Activated naive CD4-positive, alpha-beta T cell treated with Interleukin-2 at 50 U/mL for 16 hours (primary cell): ENCODE results near the gene RAP1B.
A peak's percentile ranks its signal among the peaks of the same experiment; 100 is the strongest.
"Not testable (repeated sequence)": the region's sequence is repeated elsewhere in the genome, so short reads cannot be mapped to it uniquely, and the experiment has no call there.

Experiments
- DNase-seq: peaks from one replicate; pipeline ENCODE4 v3.0.0-alpha.2; 2020

RAP1B gene

DNA sequence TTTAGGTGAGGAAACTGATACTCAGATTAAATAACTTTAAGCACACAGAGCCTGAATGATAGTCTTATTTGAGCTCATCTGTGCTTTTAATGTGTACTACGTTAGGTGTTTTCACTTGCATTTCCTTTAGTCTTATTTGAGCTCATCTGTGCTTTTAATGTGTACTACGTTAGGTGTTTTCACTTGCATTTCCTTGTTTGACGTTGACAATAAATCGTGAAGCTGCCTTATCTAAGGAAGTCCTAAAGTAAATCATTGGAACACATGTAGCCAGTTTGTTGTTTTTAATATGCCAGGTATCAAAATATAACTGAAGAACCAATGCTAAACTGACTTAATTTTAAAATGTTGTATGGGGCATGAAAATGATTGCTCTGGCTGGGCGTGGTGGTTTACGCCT, 2.0 kb downstream of the RAP1B start:
- no peak for DNase-seq

- DNase-seq: peak; percentile 60
Observed at GRCh38 chr12:68613209-68613904, 2.7 kb downstream of the RAP1B start.

DNA sequence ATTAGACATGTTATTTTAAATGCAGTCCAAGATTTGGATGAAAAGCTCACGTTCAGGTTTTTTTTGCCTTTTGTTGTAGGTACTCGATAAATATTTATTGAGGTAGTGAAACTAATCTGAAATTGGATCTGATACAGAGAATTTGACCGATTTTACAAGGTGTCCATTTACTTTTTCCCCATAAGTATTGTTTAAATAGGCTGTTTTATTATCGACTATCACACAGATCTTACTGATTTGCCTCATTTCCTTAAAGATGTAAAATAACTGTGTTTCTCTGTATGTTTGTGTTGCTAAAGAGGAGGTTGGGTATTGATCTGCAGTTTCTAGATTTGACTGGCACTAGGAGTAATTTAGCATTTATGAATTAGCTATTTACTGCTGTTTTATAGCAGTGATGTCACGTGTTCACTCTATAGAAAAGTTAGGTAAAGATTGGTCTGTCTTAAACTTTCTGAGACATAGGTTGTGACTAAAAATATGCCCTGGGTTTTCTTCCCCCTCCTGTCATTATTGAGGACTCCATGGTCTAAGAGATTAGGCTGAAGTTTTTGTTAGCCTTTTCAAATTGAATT, 3.5 kb downstream of the RAP1B start:
- DNase-seq: no peak

- no peak for DNase-seq
Observed at GRCh38 chr12:68614769-68615168, 4.1 kb downstream of the RAP1B start.

GRCh38 chr12:68617160-68617926, 6.6 kb downstream of the RAP1B start:
- no peak for DNase-seq

DNA sequence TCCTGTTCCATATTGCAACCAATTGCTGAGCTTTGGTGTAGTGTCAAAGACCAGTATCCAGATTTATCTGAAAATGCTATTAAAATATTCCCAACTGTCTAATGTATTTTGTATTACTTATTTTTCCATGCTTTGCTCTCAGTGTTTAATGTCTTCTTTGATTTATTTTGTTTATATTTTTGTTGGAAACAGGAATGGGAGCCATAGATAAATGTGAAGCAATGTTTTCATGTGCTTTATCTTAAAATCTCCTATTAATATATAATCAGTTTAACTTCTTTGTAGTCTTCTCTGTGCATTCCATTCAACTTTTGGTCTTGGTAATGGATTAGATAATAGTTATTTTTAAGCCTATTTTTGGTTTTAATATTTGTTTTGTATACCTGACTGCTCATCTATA, 8.8 kb downstream of the RAP1B start:
- no peak for DNase-seq

GRCh38 chr12:68620519-68621471, 10.1 kb downstream of the RAP1B start:
- no peak for DNase-seq

DNA sequence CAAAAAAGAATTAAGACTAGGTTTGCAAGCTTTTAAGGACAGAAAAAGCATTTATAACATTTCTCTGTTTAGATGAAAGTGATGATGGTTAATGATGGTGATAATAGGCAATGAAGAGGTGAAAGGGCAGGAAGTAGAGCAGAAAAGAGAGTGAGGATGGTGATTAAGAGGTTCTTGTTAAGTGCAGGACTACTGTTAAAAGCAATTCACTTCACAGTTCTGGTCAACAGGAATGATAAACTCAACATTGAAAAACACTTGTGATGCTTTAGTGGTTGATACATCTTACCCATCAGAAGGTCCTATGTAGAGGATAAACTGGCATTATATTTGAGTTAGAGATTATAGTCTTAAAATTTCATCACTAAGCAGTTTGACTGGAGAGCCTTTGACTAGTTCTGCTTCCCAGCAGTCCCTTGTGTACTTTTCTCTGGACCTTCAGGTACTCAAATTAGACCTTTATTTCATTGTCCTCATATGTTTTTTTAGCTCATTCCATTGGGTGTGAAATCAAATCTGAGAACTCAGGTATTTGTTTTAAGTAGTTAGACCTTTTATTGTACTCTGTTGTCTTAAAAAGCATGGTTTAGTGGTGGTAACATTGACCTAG, 10.9 kb downstream of the RAP1B start:
- no peak for DNase-seq

DNA sequence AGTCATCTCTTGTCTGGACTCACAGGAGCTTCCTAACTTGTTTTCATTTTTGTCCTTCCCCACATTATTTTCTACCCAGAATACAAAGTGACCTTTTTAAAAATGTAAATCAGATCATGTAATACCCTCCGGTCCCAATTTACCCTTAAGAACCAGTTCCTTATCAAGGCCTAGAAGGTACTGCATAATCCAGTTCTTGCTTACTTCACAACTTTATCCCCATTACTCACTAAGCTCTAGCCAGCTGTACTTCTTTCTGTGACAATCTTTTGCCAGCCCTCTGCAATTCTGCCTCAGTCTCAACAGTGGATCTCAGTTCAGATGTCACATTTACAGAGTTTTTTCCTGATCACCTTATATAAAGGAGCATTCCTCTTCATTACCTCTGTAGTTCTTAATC, 11.6 kb downstream of the RAP1B start:
- DNase-seq: no peak

GRCh38 chr12:68623059-68623458, 12.4 kb downstream of the RAP1B start:
- no peak for DNase-seq

DNA sequence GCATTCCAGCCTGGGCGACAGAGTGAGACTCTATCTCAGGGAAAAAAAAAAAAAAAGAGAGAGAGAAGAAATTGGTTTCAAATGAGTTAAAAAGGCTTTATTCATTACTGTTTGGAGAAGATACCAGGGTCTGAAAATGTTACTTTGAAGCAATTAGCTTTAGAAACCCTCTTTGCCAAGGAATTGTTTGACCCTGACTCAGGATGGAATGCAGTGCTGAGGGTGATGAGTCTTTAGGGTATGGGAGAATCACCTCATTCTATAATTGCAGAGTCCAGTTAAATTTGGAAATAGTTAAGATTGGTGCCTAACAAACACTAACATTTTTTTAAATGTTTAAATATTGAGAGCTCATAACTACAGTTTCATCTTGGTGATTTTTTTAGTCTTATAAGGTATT, 13.3 kb downstream of the RAP1B start:
- DNase-seq: no peak

DNA sequence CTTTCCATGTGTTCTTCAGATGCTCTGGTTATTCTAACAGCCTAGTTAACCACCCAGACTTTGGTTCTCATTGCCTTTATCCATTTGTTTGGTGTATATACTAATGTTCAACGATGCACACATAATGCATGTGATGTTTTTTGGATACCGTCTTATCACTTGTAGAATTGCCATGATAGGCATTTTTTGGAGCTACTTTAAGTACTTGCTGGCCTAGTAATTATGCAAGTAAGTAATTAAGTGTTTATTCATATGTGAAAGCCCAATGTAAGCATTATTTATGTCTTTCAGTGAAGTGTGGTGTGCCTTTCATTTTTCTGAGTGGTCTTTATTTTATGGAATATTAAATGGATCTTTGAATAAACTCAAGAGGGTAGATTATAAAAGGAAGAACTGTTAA, 14.2 kb downstream of the RAP1B start:
- DNase-seq: no peak

DNA sequence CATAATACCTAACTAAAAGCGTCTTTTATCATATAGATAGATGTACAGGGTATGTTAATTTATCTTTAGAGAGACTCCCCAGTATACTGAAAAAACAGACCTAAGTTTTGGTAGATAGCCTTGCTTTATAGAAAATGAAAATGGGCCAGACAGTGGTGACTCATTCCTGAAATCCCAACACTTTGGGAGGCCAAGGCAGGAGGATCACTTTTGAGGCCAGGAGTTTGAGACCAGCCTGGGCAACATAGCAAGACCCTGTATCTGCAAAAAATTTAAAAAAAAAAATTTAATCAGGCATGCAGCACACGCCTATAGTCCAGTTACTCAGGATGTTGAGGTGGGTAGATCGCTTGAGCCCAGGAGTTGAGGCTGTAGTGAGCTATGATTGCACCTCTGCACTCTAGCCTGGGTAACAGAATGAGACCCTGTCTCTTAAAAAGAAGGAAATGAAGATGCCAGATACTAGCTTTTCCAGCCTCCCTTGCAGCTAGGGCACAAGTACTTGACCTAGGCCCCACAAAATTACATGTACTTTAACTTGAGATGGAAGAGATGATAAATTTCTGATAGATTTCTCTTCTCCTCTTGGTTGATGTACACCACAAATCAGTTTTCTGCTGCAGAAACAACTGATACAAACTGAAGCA, 17.1 kb downstream of the RAP1B start:
- DNase-seq: no peak

DNA sequence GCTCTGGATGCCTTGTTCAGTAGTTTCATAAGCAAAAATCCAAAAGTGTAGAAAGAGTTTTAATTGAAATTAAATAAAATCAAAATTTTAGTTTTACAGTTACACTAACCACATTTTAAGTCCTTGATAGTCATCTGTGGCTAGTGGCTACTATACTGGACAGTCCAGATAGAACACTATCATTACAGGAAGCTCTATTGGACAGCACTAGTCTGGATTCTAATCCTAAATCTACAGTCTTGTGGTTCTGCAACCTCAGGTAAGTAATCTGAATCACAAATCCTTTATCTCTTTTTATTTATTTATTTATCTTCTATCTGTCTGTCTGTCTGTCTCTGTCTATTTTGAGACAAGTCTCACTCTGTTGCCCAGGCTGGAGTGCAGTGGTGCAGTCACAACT, 18.0 kb downstream of the RAP1B start:
- DNase-seq: no peak

- no peak for DNase-seq
Observed at GRCh38 chr12:68630050-68630449, 19.4 kb downstream of the RAP1B start.

DNA sequence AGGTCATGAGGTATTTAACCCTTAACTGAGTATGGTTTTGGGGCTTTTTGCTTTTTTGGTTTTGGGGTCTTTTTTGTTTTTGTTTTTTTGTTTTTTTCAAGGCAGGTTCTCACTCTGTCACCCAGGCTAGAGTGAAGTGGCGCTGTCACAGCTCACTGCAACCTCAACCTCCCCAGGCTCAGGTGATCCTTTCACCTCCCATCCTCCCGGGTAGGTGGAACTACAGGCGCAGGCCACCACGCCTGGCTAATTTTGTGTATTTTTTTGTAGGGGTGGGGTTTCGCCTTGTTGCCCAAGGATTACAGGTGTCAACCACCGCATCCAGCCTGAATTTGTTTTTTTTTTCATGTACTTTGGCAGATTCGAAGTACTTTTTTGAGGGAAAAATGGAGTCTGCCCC, 19.9 kb downstream of the RAP1B start:
- DNase-seq: no peak

DNA sequence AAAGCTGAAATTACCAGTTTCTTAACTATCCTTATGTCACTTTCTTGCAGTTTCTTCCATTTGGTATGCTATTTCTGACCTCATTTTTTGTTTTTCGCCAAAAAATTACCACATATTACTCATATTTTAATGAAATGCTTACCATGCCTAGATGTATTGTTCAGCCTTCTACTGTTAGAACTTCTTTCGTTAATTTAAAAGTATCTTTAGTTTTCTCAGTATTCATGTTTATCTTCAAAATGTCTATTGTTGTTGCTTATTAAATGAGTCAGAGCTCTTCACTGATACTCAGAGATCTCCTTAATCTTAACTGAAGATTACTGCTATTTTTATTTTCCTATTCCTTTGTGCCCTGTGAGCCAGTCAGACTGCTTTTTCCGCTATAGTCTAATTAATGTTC, 20.5 kb downstream of the RAP1B start:
- no peak for DNase-seq

- DNase-seq: no peak
Observed at GRCh38 chr12:68632486-68632885, 21.8 kb downstream of the RAP1B start.

- no peak for DNase-seq
Observed at GRCh38 chr12:68633614-68634558, 23.2 kb downstream of the RAP1B start.

DNA sequence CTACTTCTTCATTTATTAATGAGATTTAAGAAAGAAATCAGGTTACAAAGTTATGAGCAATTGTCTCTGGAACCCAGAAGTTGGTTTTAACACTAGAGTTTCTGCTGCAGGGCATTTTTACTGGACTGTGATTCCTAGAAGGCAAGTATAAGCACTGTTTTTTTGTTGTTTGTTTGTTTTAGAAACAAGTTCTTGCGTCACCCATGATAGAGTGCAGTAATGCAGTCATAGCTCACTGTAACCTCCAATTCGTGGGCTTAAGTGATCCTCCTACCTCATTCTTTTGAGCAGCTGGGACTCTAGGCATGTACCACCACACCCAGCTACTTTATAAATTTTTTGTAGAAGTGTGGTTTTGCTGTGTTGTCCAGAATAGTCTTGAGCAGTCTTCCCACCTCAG, 25.6 kb downstream of the RAP1B start:
- DNase-seq: no peak

GRCh38 chr12:68637439-68637838, 26.7 kb downstream of the RAP1B start:
- DNase-seq: not testable (repeated sequence)
